ENCODE measurements around the gene CDH4. TPM values are rescaled to one million over a fixed set of nuclear protein-coding genes. Genes with fewer than 3 reads are reported as not detected.
A peak's percentile ranks its signal among the peaks of the same experiment; 100 is the strongest.

CDH4 gene
- total RNA-seq, 1 donor from 2014 or later, result 3.2 TPM

- H3K27me3 ChIP-seq (ENCODE audit: insufficient read depth, low read length), result no peaks in the 10 kb centered on the region
- no peak overlapping the region for H2AFZ ChIP-seq (ENCODE audit: low read depth, low read length)
- no peak overlapping the region for H3K27ac ChIP-seq (ENCODE audit: low read depth, low read length)
- Mint-ChIP-seq H3K27ac (ENCODE audit: unreplicated experiment) (no peak overlapping the region), H3K36me3 (ENCODE audit: low read depth, unreplicated experiment) (peaks cover 3% of the 10 kb centered on the region), H3K4me3 (ENCODE audit: unreplicated experiment) (no peak overlapping the region), H3K9me3 (ENCODE audit: unreplicated experiment) (peaks cover 14% of the 10 kb centered on the region), H3K27me3 (ENCODE audit: low read depth, unreplicated experiment) (peaks cover 34% of the 10 kb centered on the region), H3K4me1 (ENCODE audit: low read depth, unreplicated experiment) (no peaks in the 10 kb centered on the region)
- no peak overlapping the region for H3K9ac ChIP-seq (ENCODE audit: low read length)
- TF ChIP-seq, protein P1, sequence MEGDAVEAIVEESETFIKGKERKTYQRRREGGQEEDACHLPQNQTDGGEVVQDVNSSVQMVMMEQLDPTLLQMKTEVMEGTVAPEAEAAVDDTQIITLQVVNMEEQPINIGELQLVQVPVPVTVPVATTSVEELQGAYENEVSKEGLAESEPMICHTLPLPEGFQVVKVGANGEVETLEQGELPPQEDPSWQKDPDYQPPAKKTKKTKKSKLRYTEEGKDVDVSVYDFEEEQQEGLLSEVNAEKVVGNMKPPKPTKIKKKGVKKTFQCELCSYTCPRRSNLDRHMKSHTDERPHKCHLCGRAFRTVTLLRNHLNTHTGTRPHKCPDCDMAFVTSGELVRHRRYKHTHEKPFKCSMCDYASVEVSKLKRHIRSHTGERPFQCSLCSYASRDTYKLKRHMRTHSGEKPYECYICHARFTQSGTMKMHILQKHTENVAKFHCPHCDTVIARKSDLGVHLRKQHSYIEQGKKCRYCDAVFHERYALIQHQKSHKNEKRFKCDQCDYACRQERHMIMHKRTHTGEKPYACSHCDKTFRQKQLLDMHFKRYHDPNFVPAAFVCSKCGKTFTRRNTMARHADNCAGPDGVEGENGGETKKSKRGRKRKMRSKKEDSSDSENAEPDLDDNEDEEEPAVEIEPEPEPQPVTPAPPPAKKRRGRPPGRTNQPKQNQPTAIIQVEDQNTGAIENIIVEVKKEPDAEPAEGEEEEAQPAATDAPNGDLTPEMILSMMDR (IDR thresholded peaks at IDR 0.05; ENCODE audit: insufficient read depth, low read depth, low read length), result no peak
- TF ChIP-seq EZH2 (IDR thresholded peaks at IDR 0.05; ENCODE audit: insufficient read depth, low read length), result no peak
- no peak overlapping the region for H3K4me2 ChIP-seq (ENCODE audit: low read length)
- no peaks in the 10 kb centered on the region for H3K79me2 ChIP-seq (ENCODE audit: insufficient read depth, low read length)
- H3K4me1 ChIP-seq (ENCODE audit: insufficient read depth, low read length), result no peaks in the 10 kb centered on the region
- H4K20me1 ChIP-seq (ENCODE audit: insufficient read depth, low read length), result no peaks in the 10 kb centered on the region
- H3K4me3 ChIP-seq (ENCODE audit: insufficient read depth, low read depth, low read length), result no peak overlapping the region
- H3K9me3 ChIP-seq (ENCODE audit: insufficient read depth, low read depth, low read length), result peaks cover 6% of the 10 kb centered on the region
- FAIRE-seq (no peak), DNase-seq (ENCODE audit: low read depth) (no peak)
- no peaks in the 10 kb centered on the region for H3K36me3 ChIP-seq (ENCODE audit: insufficient read depth, low read length)
Measured at GRCh38 chr20:61873651-61874420, 621.8 kb downstream of the CDH4 start.

GRCh38 chr20:61874421-61875068, 622.5 kb downstream of the CDH4 start:
- peak; percentile 12 for DNase-seq (ENCODE audit: low read depth)
- no peak for TF ChIP-seq EZH2 (IDR thresholded peaks at IDR 0.05; ENCODE audit: insufficient read depth, low read length)
- TF ChIP-seq, protein P1 (IDR thresholded peaks at IDR 0.05; ENCODE audit: insufficient read depth, low read depth, low read length), result peak; percentile 30
- H3K4me1 Mint-ChIP-seq (ENCODE audit: low read depth, unreplicated experiment), result peaks cover 3% of the 10 kb centered on the region

More at GRCh38 chr20:61874421-61875068, 622.5 kb downstream of the CDH4 start:
- H3K27me3 ChIP-seq (ENCODE audit: insufficient read depth, low read length), result no peaks in the 10 kb centered on the region
- H3K79me2 ChIP-seq (ENCODE audit: insufficient read depth, low read length), result no peaks in the 10 kb centered on the region
- FAIRE-seq, result no peak
- Mint-ChIP-seq H3K9me3 (ENCODE audit: unreplicated experiment) (peaks cover 12% of the 10 kb centered on the region), H3K27me3 (ENCODE audit: low read depth, unreplicated experiment) (peaks cover 35% of the 10 kb centered on the region), H3K36me3 (ENCODE audit: low read depth, unreplicated experiment) (peaks cover 3% of the 10 kb centered on the region), H3K27ac (ENCODE audit: unreplicated experiment) (no peak overlapping the region), H3K4me3 (ENCODE audit: unreplicated experiment) (no peak overlapping the region)
- H2AFZ ChIP-seq (ENCODE audit: low read depth, low read length), result no peak overlapping the region
- no peak overlapping the region for H3K4me2 ChIP-seq (ENCODE audit: low read length)
- no peak overlapping the region for H3K27ac ChIP-seq (ENCODE audit: low read depth, low read length)
- no peak overlapping the region for H3K9ac ChIP-seq (ENCODE audit: low read length)
- peaks cover 6% of the 10 kb centered on the region for H3K9me3 ChIP-seq (ENCODE audit: insufficient read depth, low read depth, low read length)
- no peaks in the 10 kb centered on the region for H3K36me3 ChIP-seq (ENCODE audit: insufficient read depth, low read length)
- no peaks in the 10 kb centered on the region for H4K20me1 ChIP-seq (ENCODE audit: insufficient read depth, low read length)
- H3K4me3 ChIP-seq (ENCODE audit: insufficient read depth, low read depth, low read length), result no peak overlapping the region
- H3K4me1 ChIP-seq (ENCODE audit: insufficient read depth, low read length), result no peaks in the 10 kb centered on the region

All from astrocyte (in vitro differentiated cells and primary cell).